ENCODE measurements around the gene UQCRHL.

DNA sequence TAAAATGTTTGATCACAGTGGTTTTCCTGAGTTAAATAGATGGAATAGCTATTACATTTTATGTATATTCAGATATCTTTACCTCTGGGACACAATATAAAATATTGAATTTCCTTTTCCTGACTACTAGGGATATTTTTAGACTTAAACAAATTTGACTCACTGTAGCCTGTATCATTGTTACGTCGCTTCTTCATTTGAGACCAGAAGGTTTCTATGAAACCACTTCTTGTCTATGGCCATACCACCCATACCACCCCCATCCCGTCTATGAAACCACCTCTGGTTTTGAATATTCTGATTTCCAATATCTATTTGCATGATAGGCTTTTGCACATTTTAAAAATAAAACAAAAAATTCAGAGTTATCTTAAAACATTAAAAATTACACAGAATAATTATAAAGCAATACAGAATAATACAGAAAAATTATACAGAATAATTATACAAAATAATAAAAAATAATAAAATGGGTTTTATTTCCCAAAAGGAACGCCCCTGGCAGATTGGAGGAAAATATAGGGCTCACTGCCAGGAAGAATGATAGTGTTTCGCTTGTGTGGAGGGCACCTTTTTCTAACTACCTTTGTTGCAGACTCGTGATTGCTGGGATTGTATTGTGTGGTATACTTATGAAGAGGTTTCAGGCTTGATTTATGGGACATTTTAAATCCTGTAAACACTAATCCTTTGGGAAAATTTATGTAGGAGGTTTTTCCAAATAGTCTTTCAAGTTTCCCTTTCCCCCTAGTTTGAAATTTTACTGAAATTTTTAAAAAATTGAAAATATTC is 44.8 kb upstream of the UQCRHL start:
- TF ChIP-seq, protein P1, sequence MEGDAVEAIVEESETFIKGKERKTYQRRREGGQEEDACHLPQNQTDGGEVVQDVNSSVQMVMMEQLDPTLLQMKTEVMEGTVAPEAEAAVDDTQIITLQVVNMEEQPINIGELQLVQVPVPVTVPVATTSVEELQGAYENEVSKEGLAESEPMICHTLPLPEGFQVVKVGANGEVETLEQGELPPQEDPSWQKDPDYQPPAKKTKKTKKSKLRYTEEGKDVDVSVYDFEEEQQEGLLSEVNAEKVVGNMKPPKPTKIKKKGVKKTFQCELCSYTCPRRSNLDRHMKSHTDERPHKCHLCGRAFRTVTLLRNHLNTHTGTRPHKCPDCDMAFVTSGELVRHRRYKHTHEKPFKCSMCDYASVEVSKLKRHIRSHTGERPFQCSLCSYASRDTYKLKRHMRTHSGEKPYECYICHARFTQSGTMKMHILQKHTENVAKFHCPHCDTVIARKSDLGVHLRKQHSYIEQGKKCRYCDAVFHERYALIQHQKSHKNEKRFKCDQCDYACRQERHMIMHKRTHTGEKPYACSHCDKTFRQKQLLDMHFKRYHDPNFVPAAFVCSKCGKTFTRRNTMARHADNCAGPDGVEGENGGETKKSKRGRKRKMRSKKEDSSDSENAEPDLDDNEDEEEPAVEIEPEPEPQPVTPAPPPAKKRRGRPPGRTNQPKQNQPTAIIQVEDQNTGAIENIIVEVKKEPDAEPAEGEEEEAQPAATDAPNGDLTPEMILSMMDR (IDR thresholded peaks at IDR 0.05; ENCODE audit: borderline replicate concordance, extremely low read depth, low read length, poor library complexity, severe bottlenecking) = no peak
- no peak for TF ChIP-seq EZH2 (IDR thresholded peaks at IDR 0.05; ENCODE audit: borderline replicate concordance, low read depth, low read length, severe bottlenecking)

Measured in DND-41 (cell line).